Loucy (cell line): ENCODE data around the gene DRD2.

ENCODE experiments used
- H2AFZ ChIP-seq: fragments of 200-600 bp; sonication (generic); 2 replicates; pipeline ENCODE4 v1.6.0; 2016; ENCODE audit warnings: antibody characterized with exemption, mild to moderate bottlenecking, low read length, moderate library complexity
- H3F3A ChIP-seq: fragments of 200-600 bp; 2 replicates; pipeline ENCODE4 v1.6.0; 2016; ENCODE audit warnings: antibody characterized with exemption, low read depth, mild to moderate bottlenecking
- H3K27me3 ChIP-seq: fragments of 200-600 bp; sonication (generic); 2 replicates; pipeline ENCODE4 v1.6.1; 2014; ENCODE audit warnings: low read length, mild to moderate bottlenecking; ENCODE audit not compliant: insufficient read depth, poor library complexity, severe bottlenecking
- H3K36me3 ChIP-seq: fragments of 200-600 bp; sonication (generic); 2 replicates; pipeline ENCODE4 v1.6.1; 2016; ENCODE audit warnings: low read length; ENCODE audit not compliant: insufficient read depth
- H3K4me1 ChIP-seq: fragments of 200-600 bp; sonication (generic); 2 replicates; pipeline ENCODE4 v1.5.1; 2014; ENCODE audit warnings: low read length, mild to moderate bottlenecking; ENCODE audit not compliant: insufficient read depth, poor library complexity, severe bottlenecking
- H3K4me2 ChIP-seq: fragments of 200-600 bp; sonication (generic); 2 replicates; pipeline ENCODE4 v1.6.0; 2014; ENCODE audit warnings: antibody characterized with exemption, low read length, low read depth, mild to moderate bottlenecking; ENCODE audit not compliant: poor library complexity, severe bottlenecking
- H3K4me3 ChIP-seq: fragments of 200-600 bp; sonication (generic); 2 replicates; pipeline ENCODE4 v1.5.1; 2014; ENCODE audit warnings: low read length, mild to moderate bottlenecking, mixed read lengths; ENCODE audit not compliant: poor library complexity, severe bottlenecking
- H3K79me2 ChIP-seq: fragments of 200-600 bp; sonication (generic); 2 replicates; pipeline ENCODE4 v1.6.1; 2014; ENCODE audit warnings: low read length; ENCODE audit not compliant: insufficient read depth
- H3K9ac ChIP-seq: fragments of 200-600 bp; sonication (generic); 2 replicates; pipeline ENCODE4 v1.6.0; 2014; ENCODE audit warnings: mild to moderate bottlenecking, low read depth, low read length, moderate library complexity; ENCODE audit not compliant: poor library complexity, severe bottlenecking
- H3K9me2 ChIP-seq: fragments of 200-600 bp; sonication (generic); replicated peaks from 2 replicates; pipeline ENCODE4 v1.6.1; 2016; ENCODE audit warnings: low read depth, low read length, mixed read lengths
- H3K9me3 ChIP-seq: fragments of 200-600 bp; sonication (generic); 2 replicates; pipeline ENCODE4 v1.6.1; 2014; ENCODE audit warnings: mild to moderate bottlenecking, antibody characterized with exemption, low read length, low read depth; ENCODE audit not compliant: insufficient read depth
- H4K20me1 ChIP-seq: fragments of 200-600 bp; sonication (generic); 2 replicates; pipeline ENCODE4 v1.6.0; 2014; ENCODE audit warnings: antibody characterized with exemption, low read length, mild to moderate bottlenecking; ENCODE audit not compliant: insufficient read depth, poor library complexity, severe bottlenecking
- CTCF ChIP-seq: fragments of 200-600 bp; sonication (generic); conservative IDR thresholded peaks from 2 replicates; pipeline ENCODE4 v1.5.1; 2014; ENCODE audit warnings: mild to moderate bottlenecking, antibody characterized with exemption, low read length
- EZH2phosphoT487 ChIP-seq: fragments of 200-600 bp; IDR thresholded peaks from 2 replicates; pipeline ENCODE4 v1.6.1; 2018; ENCODE audit warnings: antibody characterized with exemption, mild to moderate bottlenecking, moderate library complexity, borderline replicate concordance

The DRD2 gene

DNA sequence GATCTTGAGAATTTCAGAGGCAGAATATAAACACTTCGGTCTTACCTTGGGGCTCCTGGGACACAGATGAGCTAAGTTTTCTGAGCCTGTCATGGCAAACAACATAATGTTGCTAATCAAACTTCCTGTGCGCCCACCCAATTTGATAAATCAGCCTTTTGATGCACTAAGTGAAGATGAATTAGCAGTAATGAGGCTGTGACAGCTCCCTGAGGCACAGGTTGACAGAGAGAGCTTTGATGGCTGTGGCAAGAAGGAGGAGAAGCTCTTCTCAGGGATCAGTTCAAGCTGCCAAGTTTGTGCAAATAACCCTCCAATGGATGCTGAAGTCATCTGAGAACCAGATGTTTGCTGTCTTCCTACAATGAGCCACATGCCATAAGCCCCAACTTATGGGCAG, 34.4 kb downstream of the DRD2 start:
- Histone ChIP-seq H3K9me2 (no peaks in the 10 kb centered on the region), H3K9me3 (no peaks in the 10 kb centered on the region), H3F3A (no peaks in the 10 kb centered on the region), H3K4me3 (no peak overlapping the region), H3K79me2 (no peaks in the 10 kb centered on the region), H3K4me2 (no peak overlapping the region), H3K9ac (no peak overlapping the region), H3K4me1 (no peaks in the 10 kb centered on the region), H2AFZ (no peak overlapping the region), H4K20me1 (no peaks in the 10 kb centered on the region), H3K27me3 (no peaks in the 10 kb centered on the region), H3K36me3 (no peaks in the 10 kb centered on the region)
- TF ChIP-seq CTCF, result no peak

DNA sequence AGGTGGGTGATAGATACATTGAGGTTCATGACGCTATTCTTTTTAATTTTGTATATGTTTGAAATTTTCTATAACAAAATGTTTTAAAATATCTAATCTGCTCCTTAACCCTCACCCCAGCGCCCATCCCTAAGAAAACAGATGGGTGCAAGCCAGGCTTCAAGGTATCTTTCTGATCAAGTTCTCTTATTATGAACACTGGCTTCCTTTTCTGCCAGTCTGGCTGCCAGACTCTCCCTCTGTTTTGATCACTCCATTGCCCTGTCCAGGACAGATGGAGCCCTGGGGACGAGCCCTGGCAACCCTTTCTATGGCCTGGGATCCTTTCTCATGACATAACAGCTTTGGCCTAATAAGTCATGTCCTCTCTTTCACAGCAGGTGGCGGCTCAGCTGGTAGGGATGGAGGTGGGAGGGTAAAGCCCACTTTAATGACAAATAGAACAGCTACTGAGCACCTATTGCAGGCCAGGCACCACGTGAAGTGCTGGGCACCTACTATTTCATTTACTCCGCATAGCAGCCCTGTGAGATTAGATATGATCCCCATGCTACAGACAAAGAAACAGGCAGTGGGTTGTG, 38.4 kb downstream of the DRD2 start:
- Histone ChIP-seq H3K79me2 (no peaks in the 10 kb centered on the region), H3K36me3 (no peaks in the 10 kb centered on the region), H2AFZ (no peak overlapping the region), H3K27me3 (no peaks in the 10 kb centered on the region), H3K9me2 (no peaks in the 10 kb centered on the region), H3K9me3 (no peaks in the 10 kb centered on the region), H3K9ac (no peak overlapping the region), H3K4me1 (no peaks in the 10 kb centered on the region), H3K4me3 (no peak overlapping the region), H4K20me1 (no peaks in the 10 kb centered on the region), H3K4me2 (no peak overlapping the region), H3F3A (no peaks in the 10 kb centered on the region)
- no peak for TF ChIP-seq EZH2phosphoT487
- TF ChIP-seq CTCF, result no peak

- Histone ChIP-seq H3K9me2 (no peaks in the 10 kb centered on the region), H3K4me2 (no peak overlapping the region), H3K36me3 (no peaks in the 10 kb centered on the region), H3K4me3 (no peak overlapping the region), H2AFZ (no peak overlapping the region), H3K27me3 (no peaks in the 10 kb centered on the region), H3K79me2 (no peaks in the 10 kb centered on the region), H3K9me3 (no peaks in the 10 kb centered on the region), H3F3A (no peaks in the 10 kb centered on the region), H4K20me1 (no peaks in the 10 kb centered on the region), H3K9ac (no peak overlapping the region), H3K4me1 (no peaks in the 10 kb centered on the region)
- TF ChIP-seq EZH2phosphoT487 (no peak), CTCF (no peak)
These were observed 39.8 kb downstream of the DRD2 start for GRCh38 chr11:113435190-113435968.
